IPS-NIHi7 (cell line): ENCODE measurements around the gene VRK3.

Experiments used
- DNase-seq: peaks from one replicate; pipeline ENCODE4 v3.0.0; 2012; ENCODE audit warnings: mixed read lengths; ENCODE audit errors: extremely low spot score

Gene VRK3

GRCh38 chr19:49930483-49931011 is 94.6 kb downstream of the VRK3 start:
- peak; percentile 60 for DNase-seq

DNA sequence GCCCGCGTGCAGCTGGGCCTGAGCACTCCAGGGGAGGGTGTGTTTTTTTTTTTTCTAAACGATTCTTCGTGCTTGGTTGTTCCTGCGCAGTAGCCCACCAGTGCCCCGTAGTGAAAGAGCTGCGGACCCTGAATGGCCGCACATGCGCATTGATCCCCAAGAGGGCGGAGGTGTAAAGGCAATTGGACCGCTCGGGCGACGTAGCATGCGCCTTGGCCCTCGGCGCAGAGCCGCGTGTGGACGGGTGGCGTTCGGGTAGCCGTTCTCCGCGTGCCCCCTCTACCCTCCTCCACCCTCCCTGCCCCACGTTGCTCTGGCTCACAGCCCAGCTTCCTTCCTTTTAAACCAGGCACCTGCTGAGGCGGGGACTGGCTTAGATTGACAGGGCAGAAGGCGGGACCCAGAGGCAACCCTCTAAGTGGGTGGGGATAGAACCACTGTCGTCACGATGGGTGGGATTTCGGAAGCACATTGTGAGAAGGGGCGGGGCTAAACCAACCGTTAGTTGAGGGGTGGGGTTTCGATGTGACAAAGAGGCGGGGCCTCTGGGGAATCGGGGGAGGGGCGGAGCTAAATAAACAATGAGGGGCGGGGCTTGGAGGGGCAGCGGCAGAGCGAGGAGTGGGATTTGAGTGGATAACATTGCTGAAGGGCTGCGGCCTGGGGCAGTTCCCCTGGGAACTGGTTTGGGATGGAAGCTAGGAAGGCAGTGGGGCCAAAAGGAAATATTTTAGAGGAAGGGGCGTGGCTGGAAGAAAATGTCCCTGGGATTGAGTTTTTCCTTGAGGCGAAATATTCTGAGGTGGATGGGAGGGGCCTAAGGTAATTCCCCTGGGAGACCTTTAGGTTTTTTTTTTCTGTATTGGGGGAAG is 95.3 kb downstream of the VRK3 start:
- peak; percentile 94 for DNase-seq

GRCh38 chr19:49929121-49929610 is 96.0 kb downstream of the VRK3 start, which contains the start of the genes ATF5 and NUP62:
TSS of gene ATF5 (plus strand) at chr19:49929205. CDS start at chr19:49930851, 1,646 bp downstream.
TSS of gene NUP62 (minus strand) at chr19:49929504. CDS start at chr19:49909807, 19,697 bp downstream.
- peak; percentile 95 for DNase-seq

- no peak for DNase-seq
Observed at GRCh38 chr19:49927526-49928264, 97.5 kb downstream of the VRK3 start.

DNA sequence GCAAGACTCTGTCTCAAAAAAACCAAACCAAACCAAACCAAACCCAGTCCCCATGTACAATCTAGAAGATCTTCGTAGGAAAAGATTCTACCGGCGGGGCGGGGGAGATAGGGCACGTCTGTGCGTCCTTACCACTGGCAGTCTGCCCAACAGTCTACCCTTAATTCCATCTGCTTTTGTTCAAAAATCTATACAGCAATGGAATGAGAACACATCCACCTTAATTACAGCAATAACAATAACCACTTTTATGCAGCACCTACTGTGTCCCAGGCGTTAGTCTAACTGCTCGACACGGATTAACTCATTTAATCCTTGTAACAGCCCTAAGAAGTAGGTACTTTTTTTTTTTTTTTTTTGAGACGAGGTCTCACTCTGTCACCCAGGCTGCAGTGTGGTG is 98.7 kb downstream of the VRK3 start:
- DNase-seq, result no peak
